HCT116 (cell line): Measurements from ENCODE around the gene CSK. TPM values are rescaled to one million over a fixed set of nuclear protein-coding genes. Genes with fewer than 3 reads are reported as not detected.

ENCODE experiments used
- ATAC-seq: fragments of 200-7000 bp; cut with Tn5 transposase; 2 replicates; pipeline ENCODE4 v1.9.1; 2020; ENCODE audit warnings: mild to moderate bottlenecking, moderate library complexity
- BruUV-seq: library from RNA; stranded (reverse); fragments of 400-500 nt; replicated peaks from 2 replicates; lab custom pipeline; 2021; lab: Mats Ljungman, UMichigan
- CTCF ChIA-PET: fragments of 300-600 bp; sonication (Branson Sonifier 250); formaldehyde crosslinking; loops from one replicate; lab custom pipeline; 2021; ENCODE audit warnings: antibody characterized with exemption; lab: Charles Lee
- POLR2A ChIA-PET: fragments of 300-600, 350-600 bp; sonication (Branson Sonifier 250); formaldehyde crosslinking; loops from one replicate; lab custom pipeline; 2021; ENCODE audit warnings: antibody characterized with exemption; lab: Charles Lee
- RAD21 ChIA-PET, 2 experiments: fragments of 300-600 bp; sonication (Branson Sonifier 250); formaldehyde crosslinking; loops; one replicate each; lab custom pipeline; 2023; ENCODE audit warnings: low total read pairs in 2 of 2; ENCODE audit not compliant: uncharacterized antibody in 2 of 2, unreplicated experiment in 2 of 2, low non-redundant PET in 1 of 2; lab: Charles Lee
- DNase-seq: peaks from one replicate; pipeline ENCODE4 v3.0.0-alpha.2; 2010; ENCODE audit warnings: low read depth, low spot score
- H2AFZ ChIP-seq: fragments of 200-600 bp; shearing (Covaris generic), sonication (generic); 2 replicates; pipeline ENCODE4 v1.6.1; 2017; ENCODE audit warnings: low read depth, mixed run types, mixed read lengths, antibody characterized with exemption, low read length; ENCODE audit not compliant: poor library complexity, severe bottlenecking
- H3K27ac ChIP-seq: 2 replicates; pipeline ENCODE4 v1.5.1; 2012; ENCODE audit warnings: low read depth, low read length
- H3K27me3 ChIP-seq: fragments of 200-600 bp; sonication (generic); 2 replicates; pipeline ENCODE4 v1.6.1; 2016; ENCODE audit warnings: mixed run types, low read length, mixed read lengths; ENCODE audit not compliant: insufficient read depth
- H3K36me3 ChIP-seq, 2 experiments: fragments of 200-500 bp in 1 of 2; fragments of 200-600 bp in 1 of 2; sonication (Bioruptor generic) in 1 of 2; sonication (generic) in 1 of 2; 2 replicates each; pipeline versions ENCODE4 v1.5.1 to v1.6.1; 2014 to 2016; ENCODE audit warnings: low read length in 2 of 2, inconsistent platforms in 1 of 2, mixed read lengths in 1 of 2, mixed run types in 1 of 2; ENCODE audit not compliant: insufficient read depth in 2 of 2, control insufficient read depth in 1 of 2
- H3K4me1 ChIP-seq, 2 experiments: fragments of 200-600 bp in 1 of 2; sonication (generic) in 1 of 2; 2 replicates each; pipeline versions ENCODE4 v1.5.1 to v1.6.1; 2012 to 2017; ENCODE audit warnings: low read length in 2 of 2, inconsistent platforms in 1 of 2, mild to moderate bottlenecking in 1 of 2, mixed read lengths in 1 of 2, mixed run types in 1 of 2, moderate library complexity in 1 of 2; ENCODE audit not compliant: insufficient read depth in 2 of 2, control insufficient read depth in 1 of 2
- H3K4me2 ChIP-seq: fragments of 200-600 bp; sonication (generic); 2 replicates; pipeline ENCODE4 v1.6.1; 2017; ENCODE audit warnings: mixed run types, low read length, mixed read lengths
- H3K4me3 ChIP-seq, 2 experiments: fragments of 200-600 bp in 1 of 2; sonication (generic) in 1 of 2; replicated peaks in 1 of 2; 2 replicates each; pipeline ENCODE4 v1.5.1; 2011 to 2016; ENCODE audit warnings: low read length in 2 of 2, control low read depth in 1 of 2, low read depth in 1 of 2, mild to moderate bottlenecking in 1 of 2, mixed read lengths in 1 of 2, mixed run types in 1 of 2
- H3K79me2 ChIP-seq: fragments of 200-600 bp; sonication (generic); 2 replicates; pipeline ENCODE4 v1.6.1; 2017; ENCODE audit warnings: mild to moderate bottlenecking, mixed run types, low read length, moderate library complexity, mixed read lengths; ENCODE audit not compliant: insufficient read depth
- H3K9ac ChIP-seq: fragments of 200-600 bp; sonication (generic); 2 replicates; pipeline ENCODE4 v1.6.1; 2016; ENCODE audit warnings: low read length, mixed read lengths
- H3K9me2 ChIP-seq: fragments of 200-600 bp; sonication (generic), shearing (Covaris generic); 2 replicates; pipeline ENCODE4 v1.6.1; 2017; ENCODE audit warnings: mixed run types, mild to moderate bottlenecking, moderate library complexity; ENCODE audit not compliant: insufficient read depth
- H3K9me3 ChIP-seq, 2 experiments: fragments of 200-500 bp in 1 of 2; fragments of 200-600 bp in 1 of 2; sonication (Bioruptor generic) in 1 of 2; sonication (generic) in 1 of 2; 2 replicates each; pipeline ENCODE4 v1.6.1; 2014 to 2017; ENCODE audit warnings: low read length in 2 of 2, mixed read lengths in 2 of 2, inconsistent platforms in 1 of 2, low read depth in 1 of 2, mild to moderate bottlenecking in 1 of 2, mixed run types in 1 of 2, moderate library complexity in 1 of 2; ENCODE audit not compliant: control insufficient read depth in 1 of 2, insufficient read depth in 1 of 2
- H4K20me1 ChIP-seq: fragments of 200-600 bp; sonication (generic), shearing (Covaris generic); 2 replicates; pipeline ENCODE4 v1.6.1; 2017; ENCODE audit warnings: mixed run types, mild to moderate bottlenecking, moderate library complexity; ENCODE audit not compliant: insufficient read depth
- CBX3 ChIP-seq: IDR thresholded peaks from 2 replicates; pipeline ENCODE4 v1.6.1; 2012; ENCODE audit warnings: low read depth
- CEBPB ChIP-seq: IDR thresholded peaks from 2 replicates; pipeline ENCODE4 v1.6.1; 2012; ENCODE audit warnings: low read depth
- EGR1 ChIP-seq: IDR thresholded peaks from 2 replicates; pipeline ENCODE4 v1.6.1; 2012; ENCODE audit warnings: low read depth
- ELF1 ChIP-seq: IDR thresholded peaks from 2 replicates; pipeline ENCODE4 v1.6.1; 2012; ENCODE audit warnings: low read depth, borderline replicate concordance
- FOSL1 ChIP-seq: IDR thresholded peaks from 2 replicates; pipeline ENCODE4 v1.6.1; 2012; ENCODE audit warnings: low read depth
- JUND ChIP-seq: IDR thresholded peaks from 2 replicates; pipeline ENCODE4 v1.6.1; 2012
- POLR2A ChIP-seq: IDR thresholded peaks from 2 replicates; pipeline ENCODE4 v1.7.0; 2011; ENCODE audit warnings: borderline replicate concordance; ENCODE audit not compliant: insufficient read depth, insufficient read length; ENCODE audit errors: extremely low read depth
- POLR2AphosphoS5 ChIP-seq: IDR thresholded peaks from 2 replicates; pipeline ENCODE4 v1.6.1; 2011; ENCODE audit warnings: mild to moderate bottlenecking, low read depth, low read length, moderate library complexity
- SIN3A ChIP-seq: IDR thresholded peaks from 2 replicates; pipeline ENCODE4 v1.6.1; 2012; ENCODE audit warnings: low read depth
- SRF ChIP-seq: IDR thresholded peaks from 2 replicates; pipeline ENCODE4 v1.6.1; 2012; ENCODE audit warnings: low read depth
- TCF7L2 ChIP-seq: IDR thresholded peaks from 2 replicates; pipeline ENCODE4 v1.7.0; 2011; ENCODE audit warnings: borderline replicate concordance, inconsistent platforms; ENCODE audit not compliant: insufficient read depth, insufficient read length; ENCODE audit errors: extremely low read depth
- YY1 ChIP-seq: IDR thresholded peaks from 2 replicates; pipeline ENCODE4 v1.6.1; 2011; ENCODE audit warnings: low read length, low read depth, moderate library complexity, mild to moderate bottlenecking; ENCODE audit not compliant: insufficient replicate concordance; ENCODE audit errors: extremely low read depth
- ZFX ChIP-seq: fragments of 450-650 bp; IDR thresholded peaks from 2 replicates; pipeline ENCODE4 v1.6.1; 2017
- intact Hi-C: fragments of 100-400 bp; cut with micrococcal nuclease; formaldehyde crosslinking; loops from 2 replicates; pipeline ENCODE4 v1.10.0; 2022
- total RNA-seq: library from RNA; stranded (reverse); gene quantifications from one replicate; pipeline ENCODE4 v1.2.1, GENCODE V29; 2021; ENCODE audit not compliant: unreplicated experiment
- TF ChIP-seq, protein P1 (sequence below): IDR thresholded peaks from 2 replicates; pipeline ENCODE4 v1.6.1; 2011; ENCODE audit warnings: mild to moderate bottlenecking, low read length, moderate library complexity; ENCODE audit not compliant: insufficient replicate concordance; ENCODE audit errors: extremely low read depth
- TF ChIP-seq, protein P2 (sequence below): IDR thresholded peaks from 2 replicates; pipeline ENCODE4 v1.6.1; 2012
- TF ChIP-seq, protein P3 (sequence below): IDR thresholded peaks from 2 replicates; pipeline ENCODE4 v1.6.1; 2012
- TF ChIP-seq, protein P4 (sequence below), 3 experiments: fragments of 200-600 bp in 1 of 3; sonication (generic) in 1 of 3; IDR thresholded peaks in 2 of 3; conservative IDR thresholded peaks in 1 of 3; 2 replicates each; pipeline ENCODE4 v1.5.1; 2012 to 2017; ENCODE audit warnings: low read depth in 2 of 3, low read length in 2 of 3, antibody characterized with exemption in 1 of 3, borderline replicate concordance in 1 of 3, control low read depth in 1 of 3, mild to moderate bottlenecking in 1 of 3, mixed read lengths in 1 of 3, mixed run types in 1 of 3, moderate library complexity in 1 of 3; ENCODE audit not compliant: insufficient read depth in 1 of 3

The CSK gene
- total RNA-seq, 1 experiment from 2014 or later, result 72.2 TPM

GRCh38 chr15:74823324-74823723 lies 41.4 kb downstream of the CSK start:
- Histone ChIP-seq H3K27me3 (peaks cover 16% of the 10 kb centered on the region; the same call in 1 of the 2 replicates), H3K9ac (no peak overlapping the region), H3K4me1 (peaks cover 9 to 13% of the 10 kb centered on the region in 2 experiments), H3K9me3 (no peaks in the 10 kb centered on the region), H3K4me2 (no peak overlapping the region), H2AFZ (no peak overlapping the region), H3K4me3 (no peak overlapping the region), H3K27ac (no peak overlapping the region), H3K79me2 (no peaks in the 10 kb centered on the region), H3K36me3 (no peaks in the 10 kb centered on the region), H3K9me2 (no peaks in the 10 kb centered on the region), H4K20me1 (no peaks in the 10 kb centered on the region)
- ATAC-seq (no peak), DNase-seq (no peak)
- TF ChIP-seq, protein P1, sequence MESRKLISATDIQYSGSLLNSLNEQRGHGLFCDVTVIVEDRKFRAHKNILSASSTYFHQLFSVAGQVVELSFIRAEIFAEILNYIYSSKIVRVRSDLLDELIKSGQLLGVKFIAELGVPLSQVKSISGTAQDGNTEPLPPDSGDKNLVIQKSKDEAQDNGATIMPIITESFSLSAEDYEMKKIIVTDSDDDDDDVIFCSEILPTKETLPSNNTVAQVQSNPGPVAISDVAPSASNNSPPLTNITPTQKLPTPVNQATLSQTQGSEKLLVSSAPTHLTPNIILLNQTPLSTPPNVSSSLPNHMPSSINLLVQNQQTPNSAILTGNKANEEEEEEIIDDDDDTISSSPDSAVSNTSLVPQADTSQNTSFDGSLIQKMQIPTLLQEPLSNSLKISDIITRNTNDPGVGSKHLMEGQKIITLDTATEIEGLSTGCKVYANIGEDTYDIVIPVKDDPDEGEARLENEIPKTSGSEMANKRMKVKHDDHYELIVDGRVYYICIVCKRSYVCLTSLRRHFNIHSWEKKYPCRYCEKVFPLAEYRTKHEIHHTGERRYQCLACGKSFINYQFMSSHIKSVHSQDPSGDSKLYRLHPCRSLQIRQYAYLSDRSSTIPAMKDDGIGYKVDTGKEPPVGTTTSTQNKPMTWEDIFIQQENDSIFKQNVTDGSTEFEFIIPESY, result no peak
- TF ChIP-seq EGR1, result no peak
- no peak for TF ChIP-seq SIN3A
- TF ChIP-seq CEBPB, result no peak
- TF ChIP-seq POLR2AphosphoS5, result no peak
- TF ChIP-seq, protein P2, sequence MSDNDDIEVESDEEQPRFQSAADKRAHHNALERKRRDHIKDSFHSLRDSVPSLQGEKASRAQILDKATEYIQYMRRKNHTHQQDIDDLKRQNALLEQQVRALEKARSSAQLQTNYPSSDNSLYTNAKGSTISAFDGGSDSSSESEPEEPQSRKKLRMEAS, result no peak
- TF ChIP-seq YY1, result no peak
- no peak for TF ChIP-seq TCF7L2
- no peak for TF ChIP-seq SRF
- no peak for TF ChIP-seq ELF1
- TF ChIP-seq ZFX, result no peak
- TF ChIP-seq POLR2A, result no peak
- TF ChIP-seq, protein P3, sequence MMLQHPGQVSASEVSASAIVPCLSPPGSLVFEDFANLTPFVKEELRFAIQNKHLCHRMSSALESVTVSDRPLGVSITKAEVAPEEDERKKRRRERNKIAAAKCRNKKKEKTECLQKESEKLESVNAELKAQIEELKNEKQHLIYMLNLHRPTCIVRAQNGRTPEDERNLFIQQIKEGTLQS, result no peak
- TF ChIP-seq FOSL1, result no peak
- TF ChIP-seq CBX3, result no peak
- no peak for TF ChIP-seq JUND
- TF ChIP-seq, protein P4, sequence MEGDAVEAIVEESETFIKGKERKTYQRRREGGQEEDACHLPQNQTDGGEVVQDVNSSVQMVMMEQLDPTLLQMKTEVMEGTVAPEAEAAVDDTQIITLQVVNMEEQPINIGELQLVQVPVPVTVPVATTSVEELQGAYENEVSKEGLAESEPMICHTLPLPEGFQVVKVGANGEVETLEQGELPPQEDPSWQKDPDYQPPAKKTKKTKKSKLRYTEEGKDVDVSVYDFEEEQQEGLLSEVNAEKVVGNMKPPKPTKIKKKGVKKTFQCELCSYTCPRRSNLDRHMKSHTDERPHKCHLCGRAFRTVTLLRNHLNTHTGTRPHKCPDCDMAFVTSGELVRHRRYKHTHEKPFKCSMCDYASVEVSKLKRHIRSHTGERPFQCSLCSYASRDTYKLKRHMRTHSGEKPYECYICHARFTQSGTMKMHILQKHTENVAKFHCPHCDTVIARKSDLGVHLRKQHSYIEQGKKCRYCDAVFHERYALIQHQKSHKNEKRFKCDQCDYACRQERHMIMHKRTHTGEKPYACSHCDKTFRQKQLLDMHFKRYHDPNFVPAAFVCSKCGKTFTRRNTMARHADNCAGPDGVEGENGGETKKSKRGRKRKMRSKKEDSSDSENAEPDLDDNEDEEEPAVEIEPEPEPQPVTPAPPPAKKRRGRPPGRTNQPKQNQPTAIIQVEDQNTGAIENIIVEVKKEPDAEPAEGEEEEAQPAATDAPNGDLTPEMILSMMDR (IDR thresholded peaks at IDR 0.05 in 2 of 3, conservative IDR thresholded peaks at IDR 0.05 in 1 of 3; ENCODE audit: borderline replicate concordance in 1 of 3, insufficient read depth in 1 of 3, low read depth in 2 of 3, low read length in 2 of 3), result no peak
- intact Hi-C loops, result no loop called here
- no TSS peak for BruUV-seq
- ChIA-PET RAD21 (no interaction called here), POLR2A (no interaction called here), CTCF (no interaction called here)
